GM21576 (cell line): ENCODE results near the gene KIF4B.

Source experiments
- ATAC-seq: cut with Tn5 transposase; IDR thresholded peaks from one replicate; pipeline ENCODE4 v1.9.1; 2021; ENCODE audit warnings: mild to moderate bottlenecking, moderate library complexity; ENCODE audit not compliant: unreplicated experiment

KIF4B gene

DNA sequence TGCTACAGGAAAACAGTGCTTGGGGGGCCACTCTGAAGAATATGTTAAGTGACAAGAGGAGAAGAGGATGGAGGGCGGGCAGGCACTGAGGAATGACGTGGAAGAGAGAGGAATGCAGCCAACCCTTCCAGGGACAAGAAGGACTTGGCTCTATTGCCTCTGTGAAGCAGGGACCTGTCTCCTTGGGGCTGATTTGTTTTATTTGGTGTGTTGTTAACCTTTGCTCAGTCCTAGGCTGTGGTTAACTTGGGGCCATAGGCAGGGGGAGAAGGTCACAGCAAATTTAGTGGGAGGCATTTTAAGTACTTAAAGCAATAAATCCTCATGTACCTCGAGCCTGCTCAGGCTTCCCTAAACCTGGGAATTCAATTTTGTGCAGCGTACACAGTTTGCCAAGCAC is 39.9 kb downstream of the KIF4B start:
- no peak for ATAC-seq

DNA sequence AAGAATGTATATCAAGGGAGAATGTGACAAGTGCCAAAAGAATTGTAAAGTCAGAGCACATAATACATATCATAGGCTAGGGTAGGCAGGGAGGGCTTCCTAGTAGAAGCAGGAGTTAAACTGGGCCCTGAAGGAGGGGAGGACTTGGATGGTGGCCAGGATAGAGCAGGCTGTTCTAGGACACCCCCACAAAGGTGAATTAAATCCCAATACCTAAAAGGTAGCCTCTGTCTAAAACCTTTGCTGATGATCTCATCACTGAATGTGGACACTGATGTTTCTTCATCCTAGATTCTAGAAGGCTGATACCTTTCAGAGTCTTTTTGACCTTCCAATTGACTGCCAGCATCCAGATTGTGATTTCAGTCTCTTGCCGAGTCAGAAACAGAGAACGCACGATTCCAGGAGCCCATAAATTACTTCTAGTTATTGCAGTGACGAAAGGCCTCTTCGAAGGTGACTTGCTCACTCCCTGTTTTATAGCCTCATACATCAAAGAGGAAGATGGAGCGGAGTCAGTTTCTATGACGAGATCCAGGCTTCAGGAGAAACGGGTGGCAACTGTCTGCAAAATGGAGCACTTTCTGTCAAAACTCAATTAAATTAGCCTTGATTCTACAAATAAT is 43.2 kb downstream of the KIF4B start:
- ATAC-seq = no peak

DNA sequence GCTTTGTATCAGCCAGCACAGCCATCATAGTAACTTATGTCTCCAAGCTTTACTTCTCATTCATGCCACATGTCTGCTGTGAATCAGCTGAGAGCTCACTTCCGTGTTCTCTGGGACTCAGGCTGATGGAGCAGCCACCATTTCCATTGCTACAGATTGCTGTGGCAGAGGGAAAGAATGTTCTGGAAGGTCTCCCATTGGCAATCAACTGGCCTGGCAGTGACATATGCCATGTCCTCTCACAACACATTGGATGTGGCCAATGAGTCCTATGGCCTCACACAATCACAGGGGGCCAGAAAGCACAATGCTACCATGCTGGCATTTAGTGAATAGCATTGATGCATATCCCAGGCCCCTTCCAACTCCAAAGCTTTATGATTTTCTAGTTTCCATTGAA is 44.1 kb downstream of the KIF4B start:
- ATAC-seq = no peak

DNA sequence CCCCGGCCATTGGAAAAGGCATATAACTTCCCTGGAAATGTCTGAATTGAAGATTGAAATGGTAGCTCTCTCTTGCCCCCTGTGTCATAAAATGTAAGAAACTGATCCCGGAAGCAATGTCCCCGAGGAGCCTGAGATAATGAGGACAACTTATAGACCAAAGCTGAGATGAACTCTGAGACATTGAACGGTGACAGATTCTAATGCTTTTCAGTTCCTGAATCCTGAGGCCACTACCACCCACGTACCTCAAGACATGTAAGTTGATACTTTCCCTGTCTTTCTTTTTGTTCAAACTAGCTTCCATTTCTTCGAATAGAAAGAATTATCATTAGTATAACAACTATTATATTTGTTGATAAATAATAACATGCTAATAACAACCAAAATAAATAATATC is 51.0 kb downstream of the KIF4B start:
- no peak for ATAC-seq

DNA sequence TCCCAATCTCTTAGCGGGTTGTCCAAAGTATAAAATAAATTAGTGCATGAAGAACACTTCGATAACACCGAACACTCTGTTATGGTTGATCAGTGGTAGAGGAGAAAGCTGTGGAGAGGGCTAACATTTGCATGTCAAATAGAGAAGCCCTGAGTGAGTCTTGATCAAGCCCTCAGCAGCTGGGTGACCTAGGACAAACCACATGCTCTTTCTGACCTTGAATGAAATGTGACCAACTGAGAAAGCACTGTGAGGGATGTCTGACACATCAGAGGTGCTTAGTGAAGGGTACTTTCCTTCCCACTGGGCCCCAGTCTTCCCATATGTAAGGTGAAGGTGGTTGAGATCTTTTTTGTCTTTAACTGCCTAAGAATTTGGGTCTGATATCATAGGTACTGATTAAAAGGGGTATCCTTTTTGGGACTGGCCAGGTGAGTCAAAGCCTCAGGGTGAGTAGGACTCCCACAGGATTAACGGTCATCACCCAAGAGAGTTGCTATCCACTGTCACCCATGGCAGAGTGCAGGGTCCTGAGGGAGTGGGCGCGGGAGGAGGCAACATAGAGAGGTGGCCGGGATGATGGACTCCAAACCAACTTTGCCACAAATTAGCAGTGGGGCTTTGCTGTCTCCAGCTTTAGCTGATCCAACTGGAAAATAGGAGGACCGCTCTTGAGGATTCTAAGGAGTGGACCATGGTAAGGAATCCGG is 53.5 kb downstream of the KIF4B start:
- no peak for ATAC-seq
